Peyer's patch (tissue), 4 donors: ENCODE measurements around the gene NALCN.

Experiments
- CTCF ChIP-seq, 6 experiments: fragments of 450-650 bp in 4 of 6; fragments of 200-600 bp in 2 of 6; sonication (generic) in 1 of 6; IDR thresholded peaks; one replicate each; pipeline ENCODE4 v1.5.1; 2017 to 2019; ENCODE audit warnings: antibody characterized with exemption in 6 of 6, mild to moderate bottlenecking in 3 of 6, moderate library complexity in 1 of 6
- POLR2A ChIP-seq, 2 donors: fragments of 450-650 bp; IDR thresholded peaks; one replicate each; pipeline ENCODE4 v1.5.1; 2017; ENCODE audit warnings: antibody characterized with exemption in 2 of 2, mild to moderate bottlenecking in 2 of 2, moderate library complexity in 2 of 2

GRCh38 chr13:101354895-101355294 is 61.4 kb downstream of the NALCN start:
- no peak for TF ChIP-seq CTCF (IDR thresholded peaks at IDR 0.05)
- TF ChIP-seq POLR2A (IDR thresholded peaks at IDR 0.05), result no peak
